ENCODE measurements around the gene GGCX.

The GGCX gene

DNA sequence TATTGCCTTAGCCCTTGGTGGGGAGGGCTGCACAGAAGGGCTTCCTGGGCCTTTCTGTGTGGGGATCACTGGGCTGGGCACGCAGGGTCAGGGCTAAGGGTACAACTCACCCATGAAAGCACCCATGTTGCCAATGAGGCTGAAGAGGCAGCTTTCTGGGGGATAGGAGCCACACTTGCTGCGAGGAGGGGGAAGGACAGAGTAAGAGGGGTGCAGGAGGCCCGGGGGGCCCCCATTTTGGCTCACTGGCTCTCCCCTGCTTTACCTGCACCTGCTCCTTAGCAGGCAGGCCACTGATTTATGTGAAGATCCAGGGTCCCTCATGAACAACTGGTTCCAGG lies 38.9 kb upstream of the GGCX start:
- Histone ChIP-seq H3F3A (ENCODE audit: insufficient read depth) (no peaks in the 10 kb centered on the region), H3K4me2 (ENCODE audit: low read depth, low read length, poor library complexity, severe bottlenecking) (no peak overlapping the region), H3K4me3 (ENCODE audit: insufficient read depth, low read length, poor library complexity, severe bottlenecking) (no peak overlapping the region), H3K9me2 (replicated peaks; ENCODE audit: insufficient read depth, low read length) (no peaks in the 10 kb centered on the region), H3K36me3 (ENCODE audit: low read length) (no peaks in the 10 kb centered on the region), H4K20me1 (ENCODE audit: low read depth, low read length) (no peaks in the 10 kb centered on the region), H3K9ac (ENCODE audit: low read length) (no peak overlapping the region), H2AFZ (ENCODE audit: low read depth, low read length, severe bottlenecking) (no peak overlapping the region), H3K27ac (ENCODE audit: low read depth, low read length) (no peak overlapping the region), H3K79me2 (ENCODE audit: insufficient read depth, low read length) (peaks cover 15% of the 10 kb centered on the region), H3K27me3 (ENCODE audit: low read length) (no peaks in the 10 kb centered on the region), H3K9me3 (ENCODE audit: insufficient read depth, low read length) (no peaks in the 10 kb centered on the region)
- TF ChIP-seq EZH2phosphoT487 (conservative IDR thresholded peaks at IDR 0.05; ENCODE audit: low read length) = no peak
- TF ChIP-seq, protein P1, sequence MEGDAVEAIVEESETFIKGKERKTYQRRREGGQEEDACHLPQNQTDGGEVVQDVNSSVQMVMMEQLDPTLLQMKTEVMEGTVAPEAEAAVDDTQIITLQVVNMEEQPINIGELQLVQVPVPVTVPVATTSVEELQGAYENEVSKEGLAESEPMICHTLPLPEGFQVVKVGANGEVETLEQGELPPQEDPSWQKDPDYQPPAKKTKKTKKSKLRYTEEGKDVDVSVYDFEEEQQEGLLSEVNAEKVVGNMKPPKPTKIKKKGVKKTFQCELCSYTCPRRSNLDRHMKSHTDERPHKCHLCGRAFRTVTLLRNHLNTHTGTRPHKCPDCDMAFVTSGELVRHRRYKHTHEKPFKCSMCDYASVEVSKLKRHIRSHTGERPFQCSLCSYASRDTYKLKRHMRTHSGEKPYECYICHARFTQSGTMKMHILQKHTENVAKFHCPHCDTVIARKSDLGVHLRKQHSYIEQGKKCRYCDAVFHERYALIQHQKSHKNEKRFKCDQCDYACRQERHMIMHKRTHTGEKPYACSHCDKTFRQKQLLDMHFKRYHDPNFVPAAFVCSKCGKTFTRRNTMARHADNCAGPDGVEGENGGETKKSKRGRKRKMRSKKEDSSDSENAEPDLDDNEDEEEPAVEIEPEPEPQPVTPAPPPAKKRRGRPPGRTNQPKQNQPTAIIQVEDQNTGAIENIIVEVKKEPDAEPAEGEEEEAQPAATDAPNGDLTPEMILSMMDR (IDR thresholded peaks at IDR 0.05; ENCODE audit: insufficient read depth, low read length, poor library complexity, severe bottlenecking) = no peak

DNA sequence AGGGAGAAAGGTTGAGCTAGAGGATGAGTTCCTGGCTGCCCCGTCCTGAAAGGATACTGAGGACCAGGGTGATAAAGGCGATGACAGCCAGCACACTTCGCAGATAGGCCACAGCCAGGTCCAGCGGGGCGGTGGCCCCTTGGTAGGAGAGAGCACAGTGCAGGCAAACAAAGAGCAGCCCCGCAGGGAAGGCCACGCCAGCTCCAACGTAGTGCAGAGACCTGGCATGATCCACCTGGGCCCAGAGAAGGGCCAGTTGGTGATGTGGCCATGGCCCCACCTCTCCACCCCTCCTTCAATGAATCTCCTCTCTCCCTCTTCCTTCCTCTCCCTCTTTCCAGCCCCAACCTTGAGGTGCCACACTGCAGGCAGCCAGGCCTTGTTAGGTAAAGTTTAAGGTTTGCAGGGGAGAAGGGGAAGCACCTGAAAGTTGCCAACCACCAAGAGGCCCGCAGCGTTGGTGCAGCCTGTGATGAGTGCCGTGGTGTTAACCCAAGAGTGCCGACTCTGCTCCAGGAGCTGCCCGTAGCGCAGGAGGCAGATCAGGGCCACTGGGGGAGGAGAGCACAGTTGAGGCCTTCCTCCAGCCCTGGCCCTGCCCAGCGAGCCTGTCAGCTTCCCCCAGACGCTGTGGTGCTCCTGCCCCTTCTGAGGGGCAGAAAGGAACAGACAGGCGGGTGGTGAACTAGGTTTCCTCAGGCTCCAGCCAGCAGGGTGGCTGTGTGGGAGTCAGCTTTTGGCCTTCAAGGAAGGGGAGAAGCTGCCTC lies 38.4 kb upstream of the GGCX start:
- H3K79me2 ChIP-seq (ENCODE audit: insufficient read depth, low read length) = peaks cover 15% of the 10 kb centered on the region
- TF ChIP-seq EZH2phosphoT487 (conservative IDR thresholded peaks at IDR 0.05; ENCODE audit: low read length) = no peak
- TF ChIP-seq, protein P1 (IDR thresholded peaks at IDR 0.05; ENCODE audit: insufficient read depth, low read length, poor library complexity, severe bottlenecking) = no peak
- H4K20me1 ChIP-seq (ENCODE audit: low read depth, low read length) = no peaks in the 10 kb centered on the region
- H2AFZ ChIP-seq (ENCODE audit: low read depth, low read length, severe bottlenecking) = no peak overlapping the region
- H3K36me3 ChIP-seq (ENCODE audit: low read length) = no peaks in the 10 kb centered on the region
- H3K27ac ChIP-seq (ENCODE audit: low read depth, low read length) = no peak overlapping the region
- no peak overlapping the region for H3K9ac ChIP-seq (ENCODE audit: low read length)
- H3K9me2 ChIP-seq (replicated peaks; ENCODE audit: insufficient read depth, low read length) = no peaks in the 10 kb centered on the region
- no peaks in the 10 kb centered on the region for H3F3A ChIP-seq (ENCODE audit: insufficient read depth)
- H3K4me2 ChIP-seq (ENCODE audit: low read depth, low read length, poor library complexity, severe bottlenecking) = no peak overlapping the region
- no peaks in the 10 kb centered on the region for H3K27me3 ChIP-seq (ENCODE audit: low read length)
- no peaks in the 10 kb centered on the region for H3K9me3 ChIP-seq (ENCODE audit: insufficient read depth, low read length)
- no peak overlapping the region for H3K4me3 ChIP-seq (ENCODE audit: insufficient read depth, low read length, poor library complexity, severe bottlenecking)

DNA sequence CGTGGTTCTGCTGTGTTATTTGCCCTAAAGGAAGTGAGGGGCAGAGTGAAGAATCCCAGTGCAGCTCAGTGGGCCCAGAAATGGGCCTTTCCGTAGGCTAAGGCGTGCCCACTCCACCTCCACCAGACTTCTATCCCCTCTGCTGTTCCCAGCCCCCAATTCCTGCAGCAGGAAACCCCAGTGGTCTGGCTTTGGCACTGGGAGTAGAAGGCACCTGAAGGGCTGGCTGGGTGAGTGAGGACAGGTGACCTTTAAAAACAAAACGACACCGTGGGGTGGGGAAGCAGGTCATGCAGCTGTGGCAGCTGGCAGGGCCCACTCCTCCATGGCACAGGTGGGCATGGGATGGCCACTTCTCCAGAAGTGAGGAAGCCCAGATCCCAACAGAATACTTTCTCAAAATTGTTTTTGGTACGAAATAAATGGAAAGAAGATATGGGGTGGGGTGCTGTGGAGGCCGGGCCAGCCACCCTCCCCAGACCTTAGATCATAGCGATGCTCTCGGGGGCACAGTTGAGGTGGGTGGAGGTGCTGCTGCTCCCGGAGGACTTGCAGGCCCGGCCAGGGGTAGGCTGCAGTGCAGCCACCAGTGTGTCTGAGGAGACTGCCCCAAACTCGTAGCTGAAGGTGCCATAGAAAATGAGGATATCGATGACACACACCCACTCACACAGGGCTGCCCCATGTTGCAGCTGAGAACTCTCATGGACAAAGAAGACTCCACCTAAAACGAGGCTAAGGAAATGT lies 37.5 kb upstream of the GGCX start:
- Histone ChIP-seq H3K79me2 (ENCODE audit: insufficient read depth, low read length) (peaks cover 15% of the 10 kb centered on the region), H3K4me3 (ENCODE audit: insufficient read depth, low read length, poor library complexity, severe bottlenecking) (no peak overlapping the region), H3K9me2 (replicated peaks; ENCODE audit: insufficient read depth, low read length) (no peaks in the 10 kb centered on the region), H2AFZ (ENCODE audit: low read depth, low read length, severe bottlenecking) (no peak overlapping the region), H3K9me3 (ENCODE audit: insufficient read depth, low read length) (no peaks in the 10 kb centered on the region), H3F3A (ENCODE audit: insufficient read depth) (no peaks in the 10 kb centered on the region), H3K27me3 (ENCODE audit: low read length) (no peaks in the 10 kb centered on the region), H3K27ac (ENCODE audit: low read depth, low read length) (no peak overlapping the region), H3K9ac (ENCODE audit: low read length) (no peak overlapping the region), H4K20me1 (ENCODE audit: low read depth, low read length) (no peaks in the 10 kb centered on the region), H3K36me3 (ENCODE audit: low read length) (no peaks in the 10 kb centered on the region), H3K4me2 (ENCODE audit: low read depth, low read length, poor library complexity, severe bottlenecking) (no peak overlapping the region)
- TF ChIP-seq EZH2phosphoT487 (conservative IDR thresholded peaks at IDR 0.05; ENCODE audit: low read length) = no peak
- TF ChIP-seq, protein P1 (IDR thresholded peaks at IDR 0.05; ENCODE audit: insufficient read depth, low read length, poor library complexity, severe bottlenecking) = no peak

All from SU-DHL-6 (cell line).